ENCODE data around the gene RIPK1. TPM values are rescaled to one million over a fixed set of nuclear protein-coding genes. Genes with fewer than 3 reads are reported as not detected.
A peak's percentile ranks its signal among the peaks of the same experiment; 100 is the strongest.
"Not testable (repeated sequence)": the region's sequence is repeated elsewhere in the genome, so short reads cannot be mapped to it uniquely, and the experiment has no call there.

RIPK1 gene
- total RNA-seq, 1 experiment from 2014 or later = 14.8 TPM

- H3K9me3 ChIP-seq (ENCODE audit: insufficient read depth, low read depth) = no peaks in the 10 kb centered on the region
- H4K20me1 ChIP-seq (ENCODE audit: insufficient read depth) = no peaks in the 10 kb centered on the region
- BruUV-seq (replicated peaks) = no TSS peak
- no peaks in the 10 kb centered on the region for H3K27me3 ChIP-seq (ENCODE audit: insufficient read depth, low read depth)
- TF ChIP-seq EZH2 (IDR thresholded peaks at IDR 0.05; ENCODE audit: low read depth) = no peak
- no peak for TF ChIP-seq CTCF (conservative IDR thresholded peaks at IDR 0.05)
- no peaks in the 10 kb centered on the region for H3K36me3 ChIP-seq (ENCODE audit: low read depth)
- CTCF ChIA-PET = no interaction called here
- no peaks in the 10 kb centered on the region for H3K4me1 ChIP-seq (replicated peaks; ENCODE audit: insufficient read depth)
- no peak overlapping the region for H3K4me2 ChIP-seq
- no peak overlapping the region for H3K4me3 ChIP-seq
- no peaks in the 10 kb centered on the region for H3K79me2 ChIP-seq (ENCODE audit: low read depth)
- POLR2A ChIA-PET (ENCODE audit: unreplicated experiment) = no interaction called here
- no peaks in the 10 kb centered on the region for H3K9me2 ChIP-seq (ENCODE audit: insufficient read depth)
- H2AFZ ChIP-seq = no peak overlapping the region
- H3K27ac ChIP-seq = no peak overlapping the region
- intact Hi-C loops (cut with micrococcal nuclease; ENCODE audit: unreplicated experiment) = no loop called here
- no peak for DNase-seq
- no peaks in the 10 kb centered on the region for H3F3A ChIP-seq (ENCODE audit: insufficient read depth, low read depth)
Observed at GRCh38 chr6:3046295-3046694, 22.0 kb upstream of the RIPK1 start.

GRCh38 chr6:3048009-3048408 lies 20.3 kb upstream of the RIPK1 start:
- H3K4me2 ChIP-seq; H3K4me1 ChIP-seq (replicated peaks; ENCODE audit: insufficient read depth); intact Hi-C loops (cut with micrococcal nuclease; ENCODE audit: unreplicated experiment); H3K27me3 ChIP-seq (ENCODE audit: insufficient read depth, low read depth); BruUV-seq (replicated peaks); H3K36me3 ChIP-seq (ENCODE audit: low read depth); H3K4me3 ChIP-seq; H3K9me3 ChIP-seq (ENCODE audit: insufficient read depth, low read depth); H2AFZ ChIP-seq; H3K79me2 ChIP-seq (ENCODE audit: low read depth); H3K27ac ChIP-seq; H3K9me2 ChIP-seq (ENCODE audit: insufficient read depth); H4K20me1 ChIP-seq (ENCODE audit: insufficient read depth); POLR2A ChIA-PET (ENCODE audit: unreplicated experiment); H3F3A ChIP-seq (ENCODE audit: insufficient read depth, low read depth); DNase-seq: not testable (repeated sequence)
- CTCF ChIA-PET = interaction anchor here (0.6 kb wide), 1 partner anchor 62 kb away, joined by 4 read pairs; no protein-coding TSS in a partner anchor

GRCh38 chr6:3052481-3053230 lies 15.6 kb upstream of the RIPK1 start:
- Histone ChIP-seq H3K9me2 (ENCODE audit: insufficient read depth) (no peaks in the 10 kb centered on the region), H4K20me1 (ENCODE audit: insufficient read depth) (no peaks in the 10 kb centered on the region), H3K79me2 (ENCODE audit: low read depth) (no peaks in the 10 kb centered on the region), H3K27me3 (ENCODE audit: insufficient read depth, low read depth) (no peaks in the 10 kb centered on the region), H3K4me3 (no peak overlapping the region), H3F3A (ENCODE audit: insufficient read depth, low read depth) (no peaks in the 10 kb centered on the region; the same call in 1 of the 2 replicates), H3K27ac (no peak overlapping the region), H3K4me1 (replicated peaks; ENCODE audit: insufficient read depth) (no peaks in the 10 kb centered on the region), H2AFZ (no peak overlapping the region), H3K36me3 (ENCODE audit: low read depth) (no peaks in the 10 kb centered on the region), H3K4me2 (peak overlapping the region; percentile 64; the same call in 1 of the 2 replicates), H3K9me3 (ENCODE audit: insufficient read depth, low read depth) (no peaks in the 10 kb centered on the region)
- no TSS peak for BruUV-seq (replicated peaks)
- no peak for DNase-seq
- ChIA-PET POLR2A (ENCODE audit: unreplicated experiment) (no interaction called here), CTCF (interaction anchor here (1.2 kb wide), 2 partner anchors 51 to 62 kb away, joined by 5 to 11 read pairs; no protein-coding TSS in a partner anchor)
- intact Hi-C loops (cut with micrococcal nuclease; ENCODE audit: unreplicated experiment) = loop anchor here (1.0 to 10.0 kb wide), 3 partner anchors 29 to 258 kb away; partner anchors contain the start of gene NQO2
- TF ChIP-seq CTCF (conservative IDR thresholded peaks at IDR 0.05) = no peak
- no peak for TF ChIP-seq EZH2 (IDR thresholded peaks at IDR 0.05; ENCODE audit: low read depth)

Measured in PC-9 (cell line).